WERI-Rb-1 (cell line): ENCODE measurements around the gene CDK18.

Experiments
- DNase-seq: peaks from one replicate; pipeline ENCODE4 v3.0.0-alpha.2; 2020
- H3K27ac ChIP-seq: fragments of 250-450 bp; sonication (Bioruptor Pico); 2 replicates; pipeline ENCODE4 v1.5.1; 2020; ENCODE audit warnings: mild to moderate bottlenecking, moderate library complexity
- H3K27me3 ChIP-seq: fragments of 250-450 bp; sonication (Bioruptor Pico); 2 replicates; pipeline ENCODE4 v1.5.1; 2021; ENCODE audit warnings: mild to moderate bottlenecking, low read depth, moderate library complexity; ENCODE audit not compliant: insufficient read depth, severe bottlenecking
- H3K36me3 ChIP-seq: fragments of 250-450 bp; sonication (Bioruptor Pico); 2 replicates; pipeline ENCODE4 v1.5.1; 2020; ENCODE audit warnings: mild to moderate bottlenecking, moderate library complexity
- H3K4me3 ChIP-seq: 2 replicates; pipeline ENCODE4 v1.5.1; 2011; ENCODE audit warnings: low read depth, mild to moderate bottlenecking, control low read depth, low read length
- H3K9me3 ChIP-seq: fragments of 250-450 bp; sonication (Bioruptor Pico); 2 replicates; pipeline ENCODE4 v1.5.1; 2021; ENCODE audit warnings: mild to moderate bottlenecking, moderate library complexity; ENCODE audit not compliant: severe bottlenecking
- CTCF ChIP-seq: IDR thresholded peaks from 2 replicates; pipeline ENCODE4 v1.5.1; 2011; ENCODE audit warnings: low read depth, mild to moderate bottlenecking, control low read depth, inconsistent platforms, low read length

CDK18 gene

GRCh38 chr1:205533748-205534443, 29.4 kb downstream of the CDK18 start:
- Histone ChIP-seq H3K27ac (no peak overlapping the region), H3K9me3 (no peaks in the 10 kb centered on the region), H3K27me3 (peaks cover 88% of the 10 kb centered on the region), H3K36me3 (no peaks in the 10 kb centered on the region), H3K4me3 (no peak overlapping the region)
- DNase-seq = no peak
- no peak for TF ChIP-seq CTCF

- TF ChIP-seq CTCF = no peak
- Histone ChIP-seq H3K36me3 (no peaks in the 10 kb centered on the region), H3K9me3 (no peaks in the 10 kb centered on the region), H3K4me3 (no peak overlapping the region), H3K27me3 (peaks cover 89% of the 10 kb centered on the region), H3K27ac (no peak overlapping the region)
- no peak for DNase-seq
Observed at GRCh38 chr1:205534444-205534985, 30.0 kb downstream of the CDK18 start.

DNA sequence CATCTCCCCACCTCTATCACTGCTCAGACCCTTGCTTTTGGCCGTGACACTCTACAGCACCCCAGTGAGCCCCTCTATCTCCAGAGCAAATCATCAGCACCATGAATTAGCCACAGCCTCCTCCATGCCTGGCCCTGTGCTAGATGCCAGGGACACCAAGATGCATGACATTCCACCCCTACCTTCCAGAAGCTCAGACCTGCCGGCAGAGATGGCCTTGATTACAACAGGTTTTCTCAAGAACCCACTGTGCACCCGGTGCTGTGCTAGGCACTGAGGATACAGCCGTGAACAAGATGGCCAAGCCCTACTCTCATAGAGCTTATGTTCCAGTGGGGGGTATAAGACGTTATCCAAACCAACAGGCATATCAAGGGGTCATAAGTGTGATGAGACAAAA, 30.6 kb downstream of the CDK18 start:
- peaks cover 86% of the 10 kb centered on the region for H3K27me3 ChIP-seq
- no peaks in the 10 kb centered on the region for H3K36me3 ChIP-seq
- H3K9me3 ChIP-seq = no peaks in the 10 kb centered on the region
- DNase-seq = peak; percentile 9
- no peak overlapping the region for H3K27ac ChIP-seq
- no peak for TF ChIP-seq CTCF
- H3K4me3 ChIP-seq = no peak overlapping the region

GRCh38 chr1:205535866-205536758, 31.6 kb downstream of the CDK18 start:
- Histone ChIP-seq H3K27ac (no peak overlapping the region), H3K9me3 (peaks cover 2% of the 10 kb centered on the region), H3K27me3 (peaks cover 86% of the 10 kb centered on the region), H3K36me3 (no peaks in the 10 kb centered on the region), H3K4me3 (no peak overlapping the region)
- TF ChIP-seq CTCF = no peak
- DNase-seq = peak; percentile 16

- peaks cover 86% of the 10 kb centered on the region for H3K27me3 ChIP-seq
- DNase-seq = peak; percentile 16
- H3K27ac ChIP-seq = no peak overlapping the region
- no peak overlapping the region for H3K4me3 ChIP-seq
- H3K9me3 ChIP-seq = peaks cover 9% of the 10 kb centered on the region
- TF ChIP-seq CTCF = no peak
- H3K36me3 ChIP-seq = no peaks in the 10 kb centered on the region
Observed at GRCh38 chr1:205536759-205537361, 32.4 kb downstream of the CDK18 start.
